Measurements from ENCODE around the gene PLEKHA6.
A peak's percentile ranks its signal among the peaks of the same experiment; 100 is the strongest.

The PLEKHA6 gene

DNA sequence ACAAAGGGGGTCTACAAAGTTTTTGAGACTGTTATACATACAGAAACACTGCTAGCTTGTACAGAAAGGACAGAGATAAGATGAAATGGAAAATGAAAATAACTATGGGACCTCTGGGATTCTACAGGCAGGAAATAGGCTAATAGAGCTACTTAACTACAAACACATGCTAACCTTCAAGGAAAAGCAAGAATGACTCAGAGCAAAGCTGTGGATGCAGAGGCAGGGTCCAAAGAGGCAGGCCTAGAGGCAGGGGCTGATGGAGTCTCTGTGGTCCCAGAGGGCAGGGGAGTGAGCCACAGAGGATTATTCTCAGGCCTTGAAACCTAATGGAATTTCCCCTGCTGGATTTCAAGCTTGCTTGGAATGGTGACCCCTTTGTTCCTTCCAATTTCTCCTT, 127.2 kb downstream of the PLEKHA6 start:
- no peak for DNase-seq

DNA sequence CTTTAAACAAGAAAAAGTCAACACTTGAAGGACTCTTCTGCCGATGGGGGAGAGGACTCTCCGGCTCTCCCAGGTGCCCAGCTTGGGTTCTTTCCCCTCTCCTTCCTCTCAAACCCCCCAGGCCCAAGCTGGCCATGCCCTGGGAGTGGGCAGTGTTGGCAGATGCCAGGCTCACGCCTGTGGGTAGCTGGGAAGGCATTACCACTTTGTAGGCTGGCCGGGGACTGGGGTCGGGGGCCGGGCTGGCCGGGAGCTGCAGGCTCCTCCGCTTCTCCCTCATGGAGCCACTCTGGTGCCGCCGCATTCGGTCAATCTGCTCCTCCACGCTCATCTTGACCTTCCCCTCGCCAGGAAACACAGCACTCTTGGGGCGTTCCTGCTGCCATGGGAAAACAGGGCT, 129.5 kb downstream of the PLEKHA6 start:
- no peak for DNase-seq

DNA sequence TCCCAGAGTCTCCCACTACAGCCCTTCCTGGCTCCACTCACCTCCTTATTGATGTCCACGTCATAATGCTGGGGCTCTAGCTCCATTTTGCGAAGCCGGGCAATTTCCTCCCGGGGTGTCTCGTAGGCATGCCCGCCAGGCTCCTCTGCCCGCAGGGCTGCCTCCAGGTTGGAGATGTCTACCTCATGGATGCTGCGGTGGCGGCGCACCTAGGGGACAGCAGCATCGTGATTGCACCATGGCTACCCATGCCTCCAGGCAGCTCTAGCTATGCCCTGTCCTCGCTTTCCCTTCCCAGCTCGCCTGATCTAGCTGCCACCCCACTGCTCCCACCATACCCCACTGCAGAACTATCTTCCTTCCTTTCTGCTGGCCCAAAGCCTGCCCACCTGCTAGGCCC, 130.8 kb downstream of the PLEKHA6 start:
- DNase-seq: no peak

DNA sequence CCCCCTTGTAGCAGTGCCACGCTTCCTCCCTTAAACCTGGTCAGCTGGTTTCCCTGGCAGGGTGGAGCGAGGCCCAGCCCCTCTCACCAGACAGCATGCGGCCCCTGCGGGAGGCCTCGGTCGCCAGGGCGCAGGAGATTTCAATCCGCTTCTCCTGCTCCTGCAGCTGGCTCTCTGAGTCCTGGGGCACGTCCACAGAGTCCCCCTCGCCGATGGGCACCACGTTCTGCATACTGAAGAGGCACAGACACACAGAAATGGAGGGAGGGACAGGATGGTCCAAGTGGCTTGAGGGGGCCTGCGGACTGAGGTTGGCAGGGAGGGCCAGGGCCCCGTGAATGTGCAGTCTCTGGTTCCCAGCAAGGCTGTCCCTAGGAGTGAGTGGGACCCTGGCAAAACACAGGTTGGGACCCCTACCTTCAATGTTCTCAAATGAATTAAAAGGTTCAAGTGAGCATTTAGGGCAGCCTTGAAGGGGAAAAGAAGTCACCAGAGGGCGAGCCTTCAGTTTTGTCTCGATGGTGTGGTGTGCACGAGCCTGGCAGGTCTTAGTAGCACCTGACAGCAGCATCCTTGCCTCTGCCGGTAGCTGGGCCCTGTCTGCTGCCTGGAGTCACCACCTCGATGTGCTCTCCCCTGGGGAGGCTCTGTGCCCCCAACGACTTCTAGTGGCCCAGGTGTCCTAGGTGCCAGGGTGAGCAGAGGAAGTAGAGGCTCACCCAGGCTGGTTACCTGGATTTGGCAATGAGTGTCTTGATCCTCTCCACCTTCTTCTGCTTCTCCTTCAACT, 131.5 kb downstream of the PLEKHA6 start:
- DNase-seq: no peak

DNA sequence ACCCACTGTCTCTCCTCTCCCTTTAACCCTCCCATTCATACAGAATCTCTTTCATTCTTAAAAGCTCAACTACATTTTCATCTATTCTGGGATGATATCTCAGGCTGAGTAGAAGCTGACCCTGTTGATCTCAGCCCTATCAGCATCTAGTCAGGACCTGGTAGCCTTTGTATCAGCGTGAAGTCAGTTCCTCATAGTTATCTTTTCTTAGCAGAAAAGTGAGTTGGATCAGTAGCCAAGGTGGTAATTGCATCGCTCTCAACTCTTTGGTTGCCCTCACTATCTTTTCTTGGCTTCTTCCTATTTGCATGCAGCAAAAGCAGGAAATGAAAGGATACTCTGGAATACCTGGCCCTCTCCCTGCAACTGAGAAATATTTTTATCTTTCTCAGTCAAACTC, 132.4 kb downstream of the PLEKHA6 start:
- no peak for DNase-seq

DNA sequence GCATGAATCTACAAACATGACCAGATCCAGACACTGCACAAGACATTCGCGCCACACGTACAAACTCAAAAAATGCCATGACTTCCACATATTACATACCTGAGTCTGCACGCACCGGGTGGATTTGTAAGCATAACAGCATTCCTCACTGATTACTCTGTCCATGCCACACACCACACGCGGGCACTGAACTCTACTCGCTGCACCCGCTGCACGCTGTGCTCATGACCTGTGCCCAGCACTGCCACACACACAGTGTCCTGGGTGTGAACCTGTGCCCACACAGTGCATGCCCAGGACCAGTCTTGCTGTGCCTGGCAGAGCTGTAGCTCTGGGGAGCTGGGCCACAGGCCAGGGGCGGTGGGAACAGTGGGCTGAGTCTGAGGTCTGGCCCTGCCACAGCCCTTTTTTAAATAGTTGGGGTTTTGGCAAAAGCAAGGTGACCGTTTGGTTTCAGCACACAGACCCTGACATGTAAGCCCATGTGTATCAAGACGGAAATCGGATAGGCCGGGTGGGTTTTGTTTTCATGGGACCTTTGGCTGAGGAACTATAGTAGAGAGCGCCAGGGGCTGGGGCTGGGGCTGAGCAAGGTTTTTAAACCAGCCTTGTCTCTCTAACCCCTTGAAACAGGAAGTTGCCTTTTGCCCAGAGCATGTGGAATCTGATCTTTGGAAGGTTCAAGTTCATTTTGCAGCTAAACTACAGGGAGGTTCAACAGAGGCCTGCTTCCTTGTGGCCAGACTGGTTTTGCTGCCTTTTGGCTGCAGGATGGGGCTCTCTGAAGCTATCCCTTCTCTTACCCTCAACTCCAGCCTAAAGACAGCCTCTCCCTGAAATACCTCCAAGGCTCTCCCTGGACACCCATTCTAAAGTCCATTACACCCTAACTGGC, 133.6 kb downstream of the PLEKHA6 start:
- peak in 1 of 2 donors; percentile 2 for DNase-seq

DNA sequence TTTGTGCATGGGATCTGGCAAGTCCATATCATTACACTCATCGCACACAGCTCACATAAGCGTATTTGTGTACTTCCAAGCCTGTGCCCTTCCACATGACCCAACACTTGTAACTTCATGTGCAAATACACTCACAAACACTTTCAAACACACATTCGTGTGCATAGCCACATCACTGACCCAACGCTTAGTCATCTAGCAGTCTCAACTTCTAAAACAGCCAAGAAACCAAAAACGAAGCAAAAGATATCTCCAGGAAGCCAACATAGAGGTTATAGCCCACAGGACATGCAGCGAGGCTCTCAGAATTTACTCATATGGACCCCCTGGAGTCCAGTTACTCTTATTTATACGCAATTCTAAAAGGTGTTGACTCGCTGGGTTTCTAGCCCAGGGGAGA, 135.1 kb downstream of the PLEKHA6 start:
- no peak for DNase-seq

DNA sequence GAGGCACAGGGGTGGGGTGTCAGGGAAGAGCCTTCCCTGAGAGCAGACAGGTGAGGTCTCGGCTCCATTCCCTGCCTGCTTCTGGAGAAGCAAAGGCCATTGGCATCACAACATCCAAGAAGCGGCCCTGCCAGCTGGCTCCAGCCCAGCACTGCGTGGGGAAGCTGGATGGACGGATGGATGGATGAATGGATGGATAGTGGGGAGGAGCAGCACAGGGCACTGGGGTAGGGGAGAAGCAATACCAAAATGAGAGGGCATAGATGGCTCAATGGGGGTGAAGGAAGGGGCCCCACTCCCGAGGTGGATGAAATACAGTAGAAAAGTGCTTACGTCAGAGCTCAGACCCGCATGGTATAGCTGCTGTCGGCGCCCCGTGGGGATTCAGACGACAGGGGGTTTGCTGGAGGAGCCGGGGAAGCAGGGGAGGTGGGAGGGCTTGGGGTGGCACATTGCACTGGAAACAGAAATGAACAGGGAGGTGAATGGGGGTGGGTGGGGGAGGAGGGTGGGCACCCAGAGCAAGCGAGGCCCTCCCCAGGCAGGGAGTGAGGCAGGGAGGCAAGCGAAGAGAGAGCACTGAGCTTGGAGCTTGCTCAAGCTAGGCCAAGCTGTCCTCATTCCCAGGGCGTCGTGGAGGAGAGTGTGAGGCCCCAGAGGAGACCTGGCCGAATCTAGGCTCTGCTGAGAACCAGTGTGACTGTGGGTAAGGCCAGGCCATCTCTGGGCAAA, 136.4 kb downstream of the PLEKHA6 start:
- no peak for DNase-seq

DNA sequence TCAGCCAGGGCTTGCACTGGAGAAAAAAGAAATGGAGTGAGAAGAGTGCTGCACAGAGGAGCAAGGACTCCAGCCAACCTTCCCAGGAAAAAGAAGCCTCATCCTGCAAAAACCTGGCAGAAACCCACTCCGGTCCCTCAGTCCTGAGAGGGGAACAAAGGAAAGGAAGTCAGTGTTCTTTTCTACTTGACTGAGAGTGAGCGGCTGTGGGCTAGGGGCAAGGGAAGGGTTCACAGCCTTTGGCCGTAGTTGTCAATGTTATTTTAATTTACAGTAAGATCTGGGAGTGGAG, 137.0 kb downstream of the PLEKHA6 start:
- no peak for DNase-seq

DNA sequence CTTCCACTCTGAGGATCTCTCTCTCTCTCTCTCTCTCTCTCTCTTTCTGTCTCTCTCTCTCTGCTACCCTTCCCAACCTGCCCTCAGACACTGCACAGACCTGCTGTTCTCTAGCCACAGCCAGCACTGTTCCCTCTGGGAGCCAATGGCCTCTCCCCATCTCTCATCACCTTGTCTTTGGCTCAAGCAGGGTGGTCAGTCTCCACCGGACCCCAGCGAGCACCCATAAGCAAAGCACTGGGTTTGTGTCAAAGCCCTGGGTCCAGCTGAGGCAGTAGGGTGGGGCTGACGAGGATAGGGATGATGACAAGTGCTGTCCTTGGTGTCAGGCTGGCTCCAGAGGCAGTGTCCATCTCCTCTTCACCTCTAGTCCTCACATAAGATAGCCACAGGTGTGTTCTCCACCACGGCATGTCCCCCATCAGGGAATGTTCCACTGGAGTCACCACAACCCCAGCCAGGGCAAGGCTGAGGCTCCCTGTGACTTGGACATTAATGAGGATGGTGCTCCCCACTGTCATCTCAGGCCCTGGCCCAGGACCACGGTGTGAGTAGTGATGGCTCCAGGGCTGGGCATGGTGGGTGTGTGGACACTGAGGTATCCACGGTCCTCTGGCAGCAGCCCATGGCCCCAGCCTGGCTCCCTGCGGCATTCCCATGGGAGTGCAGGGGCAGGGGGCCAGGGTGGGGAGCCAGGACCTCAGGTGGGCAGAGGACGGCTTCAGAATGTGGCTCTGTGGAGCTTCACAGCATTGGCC, 137.5 kb downstream of the PLEKHA6 start:
- DNase-seq: no peak

DNA sequence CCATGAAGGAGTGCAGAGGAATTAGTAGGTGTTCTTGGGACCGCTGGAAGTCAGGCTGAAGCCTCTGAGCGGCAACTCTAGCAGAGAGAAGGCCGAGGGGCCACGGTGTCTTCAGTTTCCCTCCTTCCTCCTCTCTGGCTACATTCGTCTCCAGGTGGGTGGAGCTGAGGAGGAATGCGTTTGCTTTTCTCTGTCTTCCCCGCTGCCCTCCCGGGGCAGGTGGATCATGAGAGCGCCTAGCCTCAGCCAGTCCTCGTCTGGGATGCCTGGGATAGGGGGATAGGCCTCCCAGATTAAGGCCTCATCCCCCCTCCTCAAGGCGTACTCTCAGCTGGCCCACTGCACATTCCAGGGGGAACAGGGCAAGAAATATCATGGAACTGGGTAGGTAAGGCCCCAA, 138.5 kb downstream of the PLEKHA6 start:
- no peak for DNase-seq

DNA sequence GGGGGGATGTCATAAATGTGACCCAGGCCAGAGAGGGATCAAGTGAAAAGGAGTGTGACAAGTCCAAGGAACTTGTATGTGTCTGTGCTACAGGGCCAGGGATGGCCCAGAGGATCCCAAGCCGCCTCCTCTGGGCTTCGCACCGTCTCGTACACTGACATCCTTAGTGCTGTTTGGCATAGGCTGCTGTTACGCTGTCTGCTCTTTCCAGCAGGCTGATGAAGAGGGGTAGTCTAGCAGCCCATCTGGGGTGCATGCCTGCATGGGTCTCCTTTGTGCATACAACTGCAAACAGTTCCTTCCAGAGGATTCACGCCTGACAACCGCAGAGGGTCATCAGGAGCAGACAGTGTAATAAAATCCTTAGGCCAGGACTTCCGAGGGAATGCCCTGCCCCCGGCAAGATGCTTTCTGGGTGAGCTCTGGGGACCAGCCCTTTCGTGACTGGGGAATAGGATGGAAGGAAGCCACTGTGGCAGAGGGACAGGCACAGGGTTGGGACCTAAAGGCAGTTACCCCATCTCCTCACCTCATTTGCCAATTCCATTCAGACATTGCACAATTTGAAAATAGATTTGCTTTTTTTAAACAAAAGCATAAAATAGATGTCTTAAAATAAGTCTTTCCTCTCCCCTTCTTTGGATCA, 139.6 kb downstream of the PLEKHA6 start:
- no peak for DNase-seq

DNA sequence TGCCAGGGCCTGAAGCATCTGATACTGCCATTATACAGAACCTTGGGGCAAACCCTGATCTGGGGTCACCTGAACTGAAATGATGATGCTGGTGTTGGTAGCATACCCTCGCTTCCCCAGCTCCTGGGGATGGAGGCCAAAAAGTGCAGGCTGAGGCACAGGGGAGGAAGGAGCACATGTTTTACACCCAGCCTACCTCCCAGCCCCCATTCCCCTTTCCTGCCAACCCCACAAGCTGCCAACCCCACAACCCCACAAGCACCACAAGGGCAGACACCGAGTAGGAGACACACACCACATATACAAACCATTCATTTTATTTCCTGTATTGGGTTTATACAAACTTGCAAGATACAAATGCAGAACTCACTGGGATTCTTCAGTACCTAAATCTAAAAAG, 141.2 kb downstream of the PLEKHA6 start:
- DNase-seq: no peak

DNA sequence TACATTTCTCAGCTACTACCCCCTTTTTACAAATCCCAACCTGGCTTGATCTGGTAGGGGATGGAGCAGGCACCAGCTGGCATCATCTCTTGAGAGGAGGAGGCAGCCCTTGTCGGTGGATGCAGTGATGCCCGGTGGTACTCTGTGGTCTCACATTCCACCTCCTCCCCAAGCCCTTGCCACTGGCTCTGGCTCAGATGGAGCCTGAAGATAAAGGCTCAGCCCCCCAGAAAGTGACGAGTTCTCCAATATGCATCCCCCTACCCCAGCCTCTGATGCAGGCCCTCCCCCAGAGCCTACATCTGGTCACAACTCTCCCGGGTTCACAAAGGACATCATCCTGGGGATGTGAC, 142.1 kb downstream of the PLEKHA6 start:
- no peak for DNase-seq

DNA sequence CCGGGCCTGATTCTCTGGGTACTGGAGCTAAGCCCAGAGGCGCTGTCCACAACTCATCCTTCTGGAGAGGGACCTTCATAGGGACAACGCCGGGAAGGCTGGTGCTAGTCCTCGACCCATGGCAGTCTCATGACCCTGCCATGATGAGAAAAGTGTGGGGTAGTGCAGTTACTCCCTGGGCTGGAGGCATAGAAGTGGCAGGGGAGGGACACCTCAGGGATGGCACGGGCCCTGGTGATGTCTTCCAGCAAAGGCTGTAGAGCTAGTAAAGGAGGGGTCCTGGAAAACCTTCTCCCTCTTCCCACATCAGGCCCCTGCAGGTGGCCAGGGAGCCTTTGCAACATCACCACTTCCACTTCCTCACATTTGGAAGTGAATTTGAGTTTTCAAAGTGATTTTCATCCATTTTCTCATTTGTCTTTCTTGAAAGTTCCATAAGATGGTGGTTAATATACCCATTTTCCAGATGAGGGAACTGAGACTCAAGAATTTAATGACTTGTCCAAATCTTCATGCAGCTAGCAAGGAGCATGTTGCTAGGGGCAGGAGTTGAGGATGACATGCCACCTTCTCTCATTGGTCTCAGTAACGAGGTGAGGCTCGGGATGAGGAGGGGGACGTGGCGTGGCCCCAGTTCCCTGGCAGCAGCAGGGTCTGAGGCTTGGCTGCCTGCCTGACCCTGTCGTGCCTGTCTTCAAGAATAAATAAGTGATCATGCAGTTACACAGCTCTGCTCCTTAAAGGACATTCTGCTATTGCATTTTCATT, 142.7 kb downstream of the PLEKHA6 start:
- no peak for DNase-seq

DNA sequence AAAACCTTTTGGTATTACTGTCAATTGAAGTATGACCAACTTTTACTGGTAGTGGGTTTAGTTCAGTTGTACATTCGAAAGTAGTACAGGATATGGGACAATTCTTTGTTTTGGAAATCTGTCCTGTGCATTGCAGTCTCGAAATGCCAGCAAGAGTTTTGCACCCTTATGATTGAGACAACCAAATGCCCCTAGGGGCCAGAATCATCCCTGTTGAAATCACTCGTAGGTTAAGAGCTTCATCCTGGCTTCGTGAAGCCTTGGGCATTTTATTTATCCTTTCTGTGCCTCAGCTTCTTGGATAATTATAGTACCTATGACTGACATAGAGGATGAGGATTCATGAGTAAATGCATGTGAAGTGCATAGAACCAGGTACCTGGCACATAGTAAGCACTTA, 143.5 kb downstream of the PLEKHA6 start:
- no peak for DNase-seq

DNA sequence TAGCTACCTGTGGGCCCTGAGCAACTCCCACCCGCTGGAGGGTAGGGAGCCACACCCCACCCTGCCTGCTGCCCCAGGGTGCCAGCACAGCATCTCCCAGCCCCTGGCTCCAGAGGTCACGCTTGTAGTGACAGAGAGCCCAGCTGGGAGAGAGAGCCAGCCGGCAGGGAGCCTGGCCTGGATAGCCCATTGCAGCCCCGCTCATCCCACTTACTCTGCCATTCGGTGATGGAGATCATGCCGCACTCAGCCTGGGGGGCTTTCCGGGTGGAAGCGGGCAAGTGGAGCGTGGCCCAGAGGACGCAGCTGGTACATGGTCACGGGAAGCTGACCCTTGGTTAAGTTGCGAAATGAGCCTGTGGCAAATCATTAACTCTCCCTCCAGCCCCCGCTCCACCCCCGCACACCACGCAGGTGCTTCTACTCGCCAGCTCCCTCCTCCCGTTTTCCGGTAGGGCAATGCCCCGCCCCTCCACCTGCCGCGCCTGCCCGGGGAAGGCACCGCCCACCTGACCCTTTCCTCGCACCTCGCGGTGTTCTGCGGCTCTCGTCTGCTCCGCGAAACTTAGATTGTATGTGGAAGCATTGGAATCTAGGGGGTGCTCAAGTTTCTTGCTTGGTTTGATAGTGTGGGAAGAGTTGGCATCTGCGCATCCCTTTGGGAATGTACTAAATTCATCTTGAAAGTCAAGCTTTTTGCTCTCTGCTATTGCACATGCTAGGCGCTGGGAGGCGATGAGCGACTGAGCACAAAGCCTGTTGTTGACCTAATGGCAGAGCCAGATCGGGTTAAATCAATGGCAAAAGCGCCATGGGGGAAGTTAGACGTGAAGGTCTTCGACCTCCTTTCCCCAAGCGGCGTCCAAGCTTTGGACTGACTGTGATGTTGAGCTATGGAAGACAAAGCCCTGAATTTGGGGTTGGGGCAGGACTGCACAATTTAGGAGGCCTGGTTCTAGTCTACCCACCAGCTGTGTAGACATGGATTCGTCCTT, 145.8 kb downstream of the PLEKHA6 start, which contains the start of gene GOLT1A:
Gene GOLT1A, minus strand, starts transcription at position 321 of the 995 bp plus-strand sequence. Its CDS starts 82 bp downstream, at position 239.
- DNase-seq: peak; percentile 54 to 76

DNA sequence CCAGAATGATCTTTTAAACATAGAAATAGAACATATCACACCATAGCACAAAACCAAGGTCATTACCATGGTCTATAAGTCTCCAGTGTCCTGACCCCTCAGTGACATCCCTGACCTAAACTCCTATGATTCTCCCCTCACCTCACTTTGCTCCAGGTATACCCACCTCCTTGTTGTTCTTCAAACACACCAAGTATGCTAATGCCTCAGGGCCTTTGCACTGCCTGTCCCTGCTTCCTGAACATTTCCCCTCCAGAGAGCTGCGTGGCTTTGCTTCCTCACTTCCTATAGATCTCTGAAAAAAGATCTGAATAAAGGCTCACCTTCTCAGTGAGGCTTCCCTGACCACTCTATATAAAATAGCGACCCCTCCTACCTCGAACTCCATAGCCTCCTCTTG, 147.0 kb downstream of the PLEKHA6 start:
- no peak for DNase-seq

DNA sequence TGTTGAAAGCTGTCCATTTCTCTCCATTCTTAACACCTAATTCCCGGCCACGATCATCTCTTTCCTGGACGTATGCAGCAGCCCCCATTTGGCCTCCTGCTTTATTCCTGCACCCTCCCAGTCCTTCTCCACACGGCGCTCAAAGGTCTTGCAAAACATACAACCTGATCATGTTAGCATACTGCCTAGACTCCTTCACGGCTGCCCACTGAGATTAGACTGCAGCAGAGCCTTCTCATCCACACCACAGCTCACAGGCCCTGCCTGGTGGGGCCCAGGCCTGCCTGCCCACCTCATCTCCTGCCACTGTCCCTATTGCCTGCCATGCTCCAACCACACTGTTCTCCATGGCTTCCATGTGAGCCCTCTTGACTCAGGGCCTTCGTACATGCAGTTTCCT, 148.7 kb downstream of the PLEKHA6 start:
- DNase-seq: no peak

DNA sequence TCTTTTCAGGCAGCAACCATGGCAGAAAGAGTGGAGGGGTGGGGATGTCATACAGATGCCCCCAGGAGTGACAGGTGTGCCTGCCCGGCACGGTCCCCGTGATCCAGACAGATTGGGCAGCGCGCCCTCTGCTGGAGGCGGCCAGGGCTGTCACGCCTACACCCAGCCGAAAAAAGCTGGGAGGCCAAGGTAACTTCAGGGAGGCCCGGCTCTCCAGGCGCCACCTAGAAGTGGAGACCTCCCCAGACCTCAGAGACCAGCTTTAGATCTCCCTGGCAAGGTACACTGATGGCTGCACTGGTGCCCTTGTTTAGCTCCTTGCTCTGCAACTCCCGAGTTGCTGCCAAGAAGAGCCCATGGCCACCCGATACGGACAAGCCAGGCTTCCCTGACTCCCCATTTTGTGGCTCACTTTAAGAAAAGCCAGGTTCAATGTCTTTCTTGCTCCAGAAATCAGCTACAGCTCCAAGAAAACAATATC, 152.6 kb downstream of the PLEKHA6 start:
- DNase-seq: peak; percentile 23 to 52

Measured in inflammatory macrophage (primary cell).